GM12878 (cell line): Measurements from ENCODE around the gene GRIK1.

Experiments used
- ESRRA ChIP-seq: IDR thresholded peaks from 2 replicates; pipeline ENCODE4 v1.6.1; 2012; ENCODE audit warnings: mild to moderate bottlenecking, low read length, improper control_type of control experiment
- SREBF1 ChIP-seq: IDR thresholded peaks from 2 replicates; pipeline ENCODE4 v1.6.1; 2012; ENCODE audit warnings: mild to moderate bottlenecking, low read length
- ZNF217 ChIP-seq: fragments of 450-650 bp; IDR thresholded peaks from 2 replicates; pipeline ENCODE4 v1.6.1; 2017; ENCODE audit warnings: antibody characterized with exemption, mild to moderate bottlenecking

DNA sequence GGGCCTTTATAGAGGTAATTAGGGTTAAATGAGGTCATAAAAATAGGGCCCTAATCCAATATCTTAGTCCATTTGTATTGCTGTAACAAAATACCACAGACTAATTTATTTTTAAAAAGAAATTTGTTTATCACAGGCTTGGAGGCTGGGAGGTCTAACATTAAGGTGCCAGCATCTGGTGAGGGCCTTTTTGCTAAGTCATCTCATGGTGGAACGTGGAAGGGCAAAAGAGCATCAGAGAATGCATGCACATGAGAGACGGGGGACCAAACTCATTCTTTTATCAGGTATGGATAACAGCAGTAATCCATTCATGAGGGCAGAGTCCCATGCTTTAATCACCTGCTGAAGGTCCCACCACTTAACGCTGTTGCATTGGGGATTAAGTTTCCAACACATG is 313.8 kb downstream of the GRIK1 start:
- TF ChIP-seq ESRRA (no peak), ZNF217 (no peak), SREBF1 (no peak)
